C4-2B (cell line): ENCODE measurements around the gene PDE6A.

Experiments
- H3K27ac ChIP-seq: fragments of 450-650 bp; 2 replicates; pipeline ENCODE4 v1.5.1; 2017
- ZFX ChIP-seq: fragments of 450-650 bp; IDR thresholded peaks from 2 replicates; pipeline ENCODE4 v1.6.1; 2017
- TF ChIP-seq, protein P1 (sequence below): fragments of 450-650 bp; conservative IDR thresholded peaks from 2 replicates; pipeline ENCODE4 v1.5.1; 2017; ENCODE audit warnings: mild to moderate bottlenecking

The PDE6A gene

DNA sequence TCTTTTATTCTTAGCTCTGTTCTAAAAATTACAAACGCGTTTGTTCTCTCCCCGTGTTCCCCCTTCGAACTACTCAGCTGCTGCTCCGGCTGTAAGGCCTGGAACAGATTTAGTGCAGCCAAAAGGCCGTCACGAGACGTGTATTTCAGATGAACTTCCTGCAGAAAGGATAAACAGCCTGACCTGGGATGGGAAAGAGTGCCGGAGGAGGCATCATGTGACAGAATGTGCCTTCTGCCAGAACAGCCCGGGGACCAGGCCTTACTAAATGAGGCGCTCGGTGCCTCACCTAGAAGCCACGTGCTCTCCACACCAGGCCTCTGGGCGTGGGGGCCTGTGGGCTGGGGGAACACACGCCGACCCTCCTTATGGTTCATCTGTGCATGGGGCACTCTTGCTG is 119.7 kb downstream of the PDE6A start:
- no peak overlapping the region for H3K27ac ChIP-seq
- TF ChIP-seq ZFX, result no peak
- TF ChIP-seq, protein P1, sequence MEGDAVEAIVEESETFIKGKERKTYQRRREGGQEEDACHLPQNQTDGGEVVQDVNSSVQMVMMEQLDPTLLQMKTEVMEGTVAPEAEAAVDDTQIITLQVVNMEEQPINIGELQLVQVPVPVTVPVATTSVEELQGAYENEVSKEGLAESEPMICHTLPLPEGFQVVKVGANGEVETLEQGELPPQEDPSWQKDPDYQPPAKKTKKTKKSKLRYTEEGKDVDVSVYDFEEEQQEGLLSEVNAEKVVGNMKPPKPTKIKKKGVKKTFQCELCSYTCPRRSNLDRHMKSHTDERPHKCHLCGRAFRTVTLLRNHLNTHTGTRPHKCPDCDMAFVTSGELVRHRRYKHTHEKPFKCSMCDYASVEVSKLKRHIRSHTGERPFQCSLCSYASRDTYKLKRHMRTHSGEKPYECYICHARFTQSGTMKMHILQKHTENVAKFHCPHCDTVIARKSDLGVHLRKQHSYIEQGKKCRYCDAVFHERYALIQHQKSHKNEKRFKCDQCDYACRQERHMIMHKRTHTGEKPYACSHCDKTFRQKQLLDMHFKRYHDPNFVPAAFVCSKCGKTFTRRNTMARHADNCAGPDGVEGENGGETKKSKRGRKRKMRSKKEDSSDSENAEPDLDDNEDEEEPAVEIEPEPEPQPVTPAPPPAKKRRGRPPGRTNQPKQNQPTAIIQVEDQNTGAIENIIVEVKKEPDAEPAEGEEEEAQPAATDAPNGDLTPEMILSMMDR, result no peak

DNA sequence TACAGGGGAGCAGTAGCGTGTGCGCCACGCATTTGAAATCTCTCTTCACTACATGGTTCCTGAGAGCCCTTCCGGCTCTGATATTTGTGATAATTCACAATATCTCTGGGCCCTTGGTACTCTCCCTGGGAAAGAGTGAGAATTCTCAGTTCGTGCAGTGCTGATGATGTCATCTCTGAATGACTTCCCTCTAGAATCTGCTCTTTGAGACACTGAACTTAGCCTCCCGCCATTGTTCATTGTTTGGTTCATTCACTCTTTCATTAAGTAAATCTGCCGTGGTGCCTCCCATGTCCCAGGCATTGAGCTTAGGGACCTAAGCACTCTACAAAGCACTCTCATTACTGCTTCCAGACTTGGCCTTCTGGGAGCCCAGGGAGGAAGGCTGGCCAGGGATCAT is 120.5 kb downstream of the PDE6A start:
- no peak overlapping the region for H3K27ac ChIP-seq
- TF ChIP-seq, protein P1, result no peak
- no peak for TF ChIP-seq ZFX

DNA sequence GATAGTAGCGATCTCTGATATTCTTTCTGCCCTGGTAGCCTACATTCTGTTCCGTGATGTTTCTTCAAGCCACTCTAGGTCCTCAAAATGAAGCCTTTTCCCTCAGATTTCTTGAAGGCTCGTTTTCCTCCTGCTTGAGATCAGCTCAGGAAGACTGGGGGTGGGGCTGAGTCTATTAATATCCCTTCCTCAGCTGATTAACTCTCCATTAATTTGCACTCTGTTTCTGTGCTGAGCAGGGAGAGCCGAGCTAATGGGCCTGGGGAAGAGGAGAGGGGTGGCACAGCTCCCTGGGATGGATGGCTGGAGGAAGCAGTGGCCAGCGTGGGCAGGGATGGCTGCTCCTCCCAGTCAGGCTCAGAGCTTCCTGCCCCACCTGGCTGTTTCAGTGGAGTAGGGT is 121.2 kb downstream of the PDE6A start:
- no peak for TF ChIP-seq ZFX
- TF ChIP-seq, protein P1, result no peak
- H3K27ac ChIP-seq, result no peak overlapping the region

DNA sequence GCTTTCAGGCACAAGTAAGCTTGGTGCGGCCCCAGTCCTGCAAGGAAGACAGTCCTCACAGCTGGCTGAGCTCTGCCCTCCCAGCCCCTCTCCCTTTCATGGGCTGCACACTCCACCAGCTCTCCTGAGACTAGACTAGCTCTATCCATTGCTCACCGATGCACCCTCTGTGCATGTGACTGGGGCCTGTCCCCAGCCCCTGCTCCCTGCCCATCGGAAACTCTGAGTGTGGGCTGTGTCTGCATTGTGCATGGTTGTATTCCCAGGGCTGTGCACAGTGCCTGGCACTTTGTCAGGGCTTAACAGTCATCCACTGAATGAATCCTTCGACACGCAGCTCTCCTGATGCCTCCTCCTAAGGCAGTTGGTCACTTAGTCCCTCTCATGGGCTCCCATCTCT is 122.3 kb downstream of the PDE6A start:
- no peak overlapping the region for H3K27ac ChIP-seq
- TF ChIP-seq, protein P1, result no peak
- no peak for TF ChIP-seq ZFX

DNA sequence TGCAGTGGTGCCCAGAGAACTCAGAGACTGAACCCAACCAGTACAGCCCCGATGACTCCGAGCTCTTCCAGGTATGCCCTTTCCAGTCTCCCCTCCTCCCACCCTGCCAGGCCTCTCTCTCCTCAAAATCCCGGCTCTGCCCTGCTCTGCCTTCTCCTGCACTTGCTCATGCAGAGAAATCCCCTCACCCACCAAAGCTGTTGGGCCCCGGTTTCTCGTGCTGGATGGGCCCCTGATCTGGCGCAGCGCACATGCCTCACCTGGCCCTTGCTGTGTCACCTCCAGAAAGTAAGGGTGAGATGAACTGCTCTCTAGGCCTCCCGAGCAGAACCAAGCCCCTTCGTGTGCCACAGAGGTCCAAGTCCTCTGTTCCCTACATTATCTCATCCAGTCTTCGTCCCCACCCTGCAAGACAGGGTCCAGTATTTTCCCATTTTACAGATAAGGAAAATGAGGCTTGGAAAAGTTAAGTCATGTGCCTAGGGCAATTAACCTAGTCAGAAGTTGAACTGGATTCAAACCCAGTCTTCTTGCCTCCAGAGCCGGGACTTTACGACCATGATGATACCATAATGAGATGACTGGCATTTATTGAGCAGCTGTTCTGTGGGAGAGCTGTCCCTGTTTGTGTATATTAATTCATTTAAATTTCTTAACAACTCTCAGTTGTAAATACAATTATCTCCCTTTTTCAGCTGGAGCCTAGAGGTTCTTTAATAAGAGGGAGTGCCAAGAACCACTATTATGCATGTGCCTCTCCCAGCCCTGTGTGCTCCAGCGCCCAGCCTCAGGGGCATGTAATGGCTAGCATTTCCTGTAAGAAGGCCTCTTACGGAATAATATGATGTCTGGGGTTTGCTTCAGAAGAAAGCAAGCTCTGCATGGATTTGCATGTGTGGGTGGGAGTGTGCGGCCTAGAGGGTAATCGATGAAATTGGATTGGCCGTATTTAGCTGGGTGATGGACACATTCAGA is 123.8 kb downstream of the PDE6A start:
- H3K27ac ChIP-seq, result no peak overlapping the region
- TF ChIP-seq ZFX, result no peak
- TF ChIP-seq, protein P1, result no peak

DNA sequence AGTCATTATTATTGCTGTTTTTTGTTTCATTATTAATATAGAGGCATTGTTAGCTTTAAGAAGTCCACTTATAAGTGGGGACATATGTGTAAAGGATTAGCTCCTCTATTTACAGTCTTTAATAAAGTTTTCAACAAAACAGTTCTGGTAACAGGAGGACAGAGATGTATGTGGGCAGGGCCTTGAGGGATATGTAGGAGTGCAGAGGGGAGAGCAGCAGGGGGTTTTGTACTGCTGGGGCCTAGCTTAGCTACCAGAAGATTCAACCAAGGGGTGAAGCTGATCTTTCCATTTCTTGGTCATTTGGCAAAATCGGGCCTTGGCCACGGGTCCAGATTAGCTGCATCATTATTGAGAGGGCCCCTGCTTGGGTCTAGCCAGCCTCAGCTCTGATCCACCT is 124.6 kb downstream of the PDE6A start:
- H3K27ac ChIP-seq, result no peak overlapping the region
- TF ChIP-seq, protein P1, result no peak
- no peak for TF ChIP-seq ZFX

DNA sequence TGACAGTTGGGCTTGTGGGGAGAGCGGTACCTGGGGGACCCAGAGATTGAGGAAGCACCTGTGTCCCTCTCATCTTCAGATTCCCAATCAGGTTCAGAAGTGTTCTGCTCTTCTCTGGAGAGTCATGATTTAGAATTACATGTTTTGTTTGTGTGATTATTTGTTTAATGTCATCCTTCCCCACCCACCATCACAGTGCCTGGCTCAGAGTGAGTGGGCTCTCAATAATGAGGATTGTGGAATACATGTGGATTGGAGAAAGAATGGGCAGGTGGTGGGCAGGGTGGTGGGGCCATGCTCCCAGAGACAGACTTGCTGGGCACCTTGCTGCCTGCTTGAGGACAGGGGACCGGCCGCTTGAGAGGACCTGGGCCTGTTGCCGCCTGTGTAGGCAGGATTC is 126.5 kb downstream of the PDE6A start:
- TF ChIP-seq ZFX, result no peak
- TF ChIP-seq, protein P1, result no peak
- no peak overlapping the region for H3K27ac ChIP-seq
